A549 (cell line): ENCODE measurements around the gene USP54.

Experiments
- BHLHE40 ChIP-seq: IDR thresholded peaks from 2 replicates; pipeline ENCODE4 v1.6.1; 2012; ENCODE audit warnings: low read depth, low read length, inconsistent platforms
- CHD4 ChIP-seq: fragments of 200-600 bp; sonication (generic); IDR thresholded peaks from 2 replicates; pipeline ENCODE4 v1.6.1; 2016; ENCODE audit warnings: antibody characterized with exemption, mild to moderate bottlenecking, borderline replicate concordance
- CTCF ChIP-seq: fragments of >200 bp; sonication (Bioruptor Twin); formaldehyde crosslinking; IDR thresholded peaks from 3 replicates; pipeline ENCODE4 v1.5.1; 2016
- EP300 ChIP-seq, 2 experiments: fragments of >200 bp; sonication (Bioruptor Twin); formaldehyde crosslinking; IDR thresholded peaks; 2 replicates in 1 of 2; 3 replicates in 1 of 2; pipeline ENCODE4 v1.6.1; 2016 to 2017
- JUN ChIP-seq, 2 experiments: fragments of >200 bp; sonication (Bioruptor Twin); formaldehyde crosslinking; IDR thresholded peaks; 2 replicates in 1 of 2; 3 replicates in 1 of 2; pipeline ENCODE4 v1.6.1; 2016 to 2017
- MAX ChIP-seq: IDR thresholded peaks from 2 replicates; pipeline ENCODE4 v1.6.1; 2012

- TF ChIP-seq BHLHE40 = no peak
- TF ChIP-seq CTCF = no peak
- TF ChIP-seq CHD4 = no peak
- TF ChIP-seq EP300 (IDR thresholded peaks at IDR 0.05) = no peak
- TF ChIP-seq MAX = no peak
- TF ChIP-seq JUN (IDR thresholded peaks at IDR 0.05) = no peak
Observed at GRCh38 chr10:73588656-73589055, 2.5 kb downstream of the USP54 start.
